CD14-positive monocyte (primary cell): Measurements from ENCODE around the gene ANKRD23. TPM values are rescaled to one million over a fixed set of nuclear protein-coding genes. Genes with fewer than 3 reads are reported as not detected.

Experiments
- DNase-seq, 3 donors: peaks; one replicate each; pipeline ENCODE4 v3.0.0-alpha.2; 2011 to 2022
- H2AFZ ChIP-seq: 2 replicates; pipeline ENCODE4 v1.6.0; 2012; ENCODE audit warnings: mild to moderate bottlenecking, low read depth, low read length, inconsistent platforms; ENCODE audit not compliant: insufficient read depth, poor library complexity, severe bottlenecking
- H3K27ac ChIP-seq, 2 donors: 1 replicate in 1 of 2; 2 replicates in 1 of 2; pipeline ENCODE4 v1.5.1; 2012 to 2013; ENCODE audit warnings: low read length in 2 of 2, control low read depth in 1 of 2, inconsistent platforms in 1 of 2, low read depth in 1 of 2, mild to moderate bottlenecking in 1 of 2
- H3K27me3 ChIP-seq, 2 donors: one replicate each; pipeline versions ENCODE4 v1.6.0 to v1.6.1; 2011 to 2013; ENCODE audit warnings: low read length in 2 of 2; ENCODE audit not compliant: control insufficient read depth in 2 of 2, insufficient read depth in 2 of 2
- H3K36me3 ChIP-seq, 2 donors: replicated peaks in 1 of 2; 1 replicate in 1 of 2; 2 replicates in 1 of 2; pipeline versions ENCODE4 v1.5.1 to v1.6.1; 2012 to 2013; ENCODE audit warnings: low read length in 2 of 2, control low read depth in 1 of 2, inconsistent platforms in 1 of 2, mild to moderate bottlenecking in 1 of 2; ENCODE audit not compliant: insufficient read depth in 2 of 2, control insufficient read depth in 1 of 2
- H3K4me1 ChIP-seq, 2 donors: 1 replicate in 1 of 2; 2 replicates in 1 of 2; pipeline versions ENCODE4 v1.5.1 to v1.6.1; 2012 to 2013; ENCODE audit warnings: low read length in 2 of 2, control low read depth in 1 of 2, inconsistent platforms in 1 of 2, mild to moderate bottlenecking in 1 of 2, moderate library complexity in 1 of 2; ENCODE audit not compliant: insufficient read depth in 2 of 2, control insufficient read depth in 1 of 2
- H3K4me2 ChIP-seq: replicated peaks from 2 replicates; pipeline ENCODE3; 2012; ENCODE audit warnings: low read length, moderate library complexity, mild to moderate bottlenecking; ENCODE audit not compliant: poor library complexity, severe bottlenecking; ENCODE audit errors: extremely low read depth
- H3K4me3 ChIP-seq, 3 experiments: fragments of 200-600 bp in 1 of 3; sonication (generic) in 1 of 3; replicated peaks in 1 of 3; 1 replicate in 2 of 3; 2 replicates in 1 of 3; pipeline ENCODE4 v1.5.1; 2011 to 2013; ENCODE audit warnings: low read length in 3 of 3, mild to moderate bottlenecking in 3 of 3, control low read depth in 2 of 3, low read depth in 2 of 3, inconsistent platforms in 1 of 3, moderate library complexity in 1 of 3
- H3K79me2 ChIP-seq: 2 replicates; pipeline ENCODE4 v1.6.0; 2012; ENCODE audit warnings: mild to moderate bottlenecking, control low read depth, inconsistent platforms, low read length, moderate library complexity; ENCODE audit not compliant: insufficient read depth
- H3K9ac ChIP-seq: 2 replicates; pipeline ENCODE4 v1.6.0; 2017; ENCODE audit warnings: low read length, mild to moderate bottlenecking; ENCODE audit not compliant: insufficient read depth, poor library complexity, severe bottlenecking
- H3K9me3 ChIP-seq, 2 donors: replicated peaks in 1 of 2; 1 replicate in 1 of 2; 2 replicates in 1 of 2; pipeline versions ENCODE4 v1.5.1 to v1.6.1; 2012 to 2013; ENCODE audit warnings: low read length in 2 of 2, control low read depth in 1 of 2; ENCODE audit not compliant: control insufficient read depth in 1 of 2, insufficient read depth in 1 of 2
- H4K20me1 ChIP-seq: 2 replicates; pipeline ENCODE4 v1.6.0; 2012; ENCODE audit warnings: mild to moderate bottlenecking, low read length, control low read depth, moderate library complexity; ENCODE audit not compliant: insufficient read depth
- H3K27ac Mint-ChIP-seq, 7 donors: one replicate each; pipeline ENCODE4 v1.8.0; 2020; ENCODE audit warnings: mild to moderate bottlenecking in 7 of 7, mixed read lengths in 7 of 7, moderate library complexity in 6 of 7, inconsistent platforms in 2 of 7
- H3K27me3 Mint-ChIP-seq, 3 donors: one replicate each; pipeline ENCODE4 v1.8.0; 2021 to 2022; ENCODE audit warnings: low read depth in 3 of 3, mild to moderate bottlenecking in 3 of 3, mixed read lengths in 3 of 3, moderate library complexity in 3 of 3, inconsistent platforms in 1 of 3
- H3K36me3 Mint-ChIP-seq, 2 donors: one replicate each; pipeline ENCODE4 v1.8.0; 2020; ENCODE audit warnings: mixed read lengths in 2 of 2, inconsistent platforms in 1 of 2, mild to moderate bottlenecking in 1 of 2
- H3K4me1 Mint-ChIP-seq: one replicate; pipeline ENCODE4 v1.8.0; 2020; ENCODE audit warnings: mild to moderate bottlenecking, mixed read lengths
- H3K4me3 Mint-ChIP-seq, 2 donors: one replicate each; pipeline ENCODE4 v1.8.0; 2020; ENCODE audit warnings: mild to moderate bottlenecking in 2 of 2, mixed read lengths in 2 of 2, moderate library complexity in 1 of 2
- H3K9me3 Mint-ChIP-seq, 7 donors: one replicate each; pipeline ENCODE4 v1.8.0; 2020 to 2022; ENCODE audit warnings: mixed read lengths in 7 of 7, mild to moderate bottlenecking in 6 of 7, moderate library complexity in 6 of 7, inconsistent platforms in 2 of 7
- WGBS: methylation state at CpG from one replicate; pipeline ENCODE4 v1.1.5; 2013; ENCODE audit warnings: missing lambda C conversion rate; ENCODE audit not compliant: insufficient coverage; 5-methylcytosine and 5-hydroxymethylcytosine counted together
- intact Hi-C, 2 donors: fragments of 100-400 bp; cut with micrococcal nuclease; formaldehyde crosslinking; loops; one replicate each; pipeline versions ENCODE4 v1.15.0 to v1.15.1; 2023
- polyA plus RNA-seq, 3 donors: library from polyadenylated mRNA; depleted of rRNA in 1 of 3; unstranded in 2 of 3; stranded (reverse) in 1 of 3; fragments of 300-500 nt in 2 of 3; fragments of >200 nt in 1 of 3; fragmentation: Illumina TruSeq in 2 of 3; gene quantifications; 1 replicate in 2 of 3; 2 replicates in 1 of 3; pipeline ENCODE4 v1.2.3, GENCODE V29; 2012 to 2021
- TF ChIP-seq, protein P1 (sequence below): fragments of 200-600 bp; IDR thresholded peaks from one replicate; pipeline ENCODE4 v1.8.0; 2022; ENCODE audit warnings: antibody characterized with exemption, mild to moderate bottlenecking

ANKRD23 gene
- polyA plus RNA-seq, 3 donors = 1.4 TPM; not detected in 2

DNA sequence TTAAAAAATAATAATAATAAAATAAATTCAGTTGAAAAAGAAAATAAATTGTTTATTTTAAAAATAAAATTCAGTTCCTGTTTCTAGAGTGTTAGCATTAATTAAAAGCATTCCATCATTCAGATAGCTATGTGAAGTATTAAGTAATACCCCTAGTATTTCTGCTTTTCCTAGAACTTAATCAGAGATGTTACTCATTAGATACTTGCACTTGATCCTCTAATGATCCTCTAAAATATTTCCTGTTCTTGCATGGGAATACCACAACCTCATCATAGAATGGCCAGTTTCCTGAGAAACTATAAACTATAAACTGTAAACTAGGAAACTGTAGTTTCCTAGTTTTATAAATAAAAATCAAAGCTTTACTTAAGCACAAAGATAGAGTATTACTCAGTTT lies 38.8 kb downstream of the ANKRD23 start:
- TF ChIP-seq, protein P1, sequence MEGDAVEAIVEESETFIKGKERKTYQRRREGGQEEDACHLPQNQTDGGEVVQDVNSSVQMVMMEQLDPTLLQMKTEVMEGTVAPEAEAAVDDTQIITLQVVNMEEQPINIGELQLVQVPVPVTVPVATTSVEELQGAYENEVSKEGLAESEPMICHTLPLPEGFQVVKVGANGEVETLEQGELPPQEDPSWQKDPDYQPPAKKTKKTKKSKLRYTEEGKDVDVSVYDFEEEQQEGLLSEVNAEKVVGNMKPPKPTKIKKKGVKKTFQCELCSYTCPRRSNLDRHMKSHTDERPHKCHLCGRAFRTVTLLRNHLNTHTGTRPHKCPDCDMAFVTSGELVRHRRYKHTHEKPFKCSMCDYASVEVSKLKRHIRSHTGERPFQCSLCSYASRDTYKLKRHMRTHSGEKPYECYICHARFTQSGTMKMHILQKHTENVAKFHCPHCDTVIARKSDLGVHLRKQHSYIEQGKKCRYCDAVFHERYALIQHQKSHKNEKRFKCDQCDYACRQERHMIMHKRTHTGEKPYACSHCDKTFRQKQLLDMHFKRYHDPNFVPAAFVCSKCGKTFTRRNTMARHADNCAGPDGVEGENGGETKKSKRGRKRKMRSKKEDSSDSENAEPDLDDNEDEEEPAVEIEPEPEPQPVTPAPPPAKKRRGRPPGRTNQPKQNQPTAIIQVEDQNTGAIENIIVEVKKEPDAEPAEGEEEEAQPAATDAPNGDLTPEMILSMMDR = no peak
- Histone ChIP-seq H3K79me2 (no peaks in the 10 kb centered on the region), H2AFZ (no peak overlapping the region), H3K36me3 (peaks cover 15 to 30% of the 10 kb centered on the region in 2 donors), H3K9ac (no peak overlapping the region), H3K4me3 (no peak overlapping the region), H3K9me3 (no peaks in the 10 kb centered on the region), H3K27me3 (no peaks in the 10 kb centered on the region), H4K20me1 (no peaks in the 10 kb centered on the region), H3K27ac (no peak overlapping the region), H3K4me1 (peaks cover 4 to 5% of the 10 kb centered on the region in 2 donors), H3K4me2 (no peak overlapping the region)
- H3K9me3 Mint-ChIP-seq = no peaks in the 10 kb centered on the region
- H3K27me3 Mint-ChIP-seq = no peaks in the 10 kb centered on the region
- intact Hi-C loops = no loop called here
- peaks cover 14 to 33% of the 10 kb centered on the region in 2 donors for H3K36me3 Mint-ChIP-seq
- no peak overlapping the region for H3K4me3 Mint-ChIP-seq
- no peaks in the 10 kb centered on the region for H3K4me1 Mint-ChIP-seq
- H3K27ac Mint-ChIP-seq = no peak overlapping the region
- no peak for DNase-seq

DNA sequence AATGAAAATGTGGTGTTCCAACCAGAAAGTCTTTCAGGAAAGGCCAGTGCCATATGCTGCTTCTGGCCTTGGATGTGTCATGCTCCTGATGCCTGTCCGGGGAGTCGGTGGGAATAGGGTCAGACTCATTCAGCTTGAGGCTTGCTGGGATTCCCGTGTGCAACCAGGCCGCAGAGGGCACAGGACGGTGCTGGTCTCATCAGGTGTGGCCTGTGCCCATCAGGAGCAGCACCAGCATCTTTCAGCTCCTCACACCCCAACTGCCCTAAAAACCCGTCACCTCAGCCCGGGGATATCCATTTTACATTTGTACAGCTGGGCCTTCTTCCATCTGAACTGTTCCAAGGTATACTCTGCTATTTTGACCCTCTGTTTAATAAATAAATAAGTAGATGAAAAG lies 41.1 kb downstream of the ANKRD23 start:
- intact Hi-C loops = no loop called here
- no peaks in the 10 kb centered on the region for H3K9me3 ChIP-seq
- no peak overlapping the region for H3K27ac ChIP-seq
- DNase-seq = no peak
- H3K27me3 Mint-ChIP-seq = no peaks in the 10 kb centered on the region
- H3K9ac ChIP-seq = no peak overlapping the region
- 98% methylated on average over 4 of the region's 7 CpGs for WGBS
- H3K36me3 Mint-ChIP-seq = peaks cover 17 to 33% of the 10 kb centered on the region in 2 donors
- H3K4me2 ChIP-seq = no peak overlapping the region
- H2AFZ ChIP-seq = no peak overlapping the region
- H3K79me2 ChIP-seq = no peaks in the 10 kb centered on the region
- no peaks in the 10 kb centered on the region for H4K20me1 ChIP-seq
- H3K27me3 ChIP-seq = no peaks in the 10 kb centered on the region
- H3K4me3 ChIP-seq = no peak overlapping the region
- H3K27ac Mint-ChIP-seq = peak overlapping the region in 1 of 7 donors; percentile 16
- H3K4me1 ChIP-seq = peaks cover 4 to 5% of the 10 kb centered on the region in 2 donors
- no peak overlapping the region for H3K4me3 Mint-ChIP-seq
- H3K4me1 Mint-ChIP-seq = no peaks in the 10 kb centered on the region
- H3K9me3 Mint-ChIP-seq = no peaks in the 10 kb centered on the region
- TF ChIP-seq, protein P1 = no peak
- peaks cover 14 to 34% of the 10 kb centered on the region in 2 donors for H3K36me3 ChIP-seq
